GM13977 (cell line): ENCODE results near the gene SERPINA12.
A peak's percentile ranks its signal among the peaks of the same experiment; 100 is the strongest.

Source experiments
- DNase-seq: peaks from one replicate; pipeline ENCODE4 v3.0.0; 2012; ENCODE audit warnings: low spot score
- in situ Hi-C: fragments of 300-500 bp; cut with MboI; formaldehyde crosslinking; loops from one replicate; pipeline ENCODE4 v1.12.0; 2022; ENCODE audit warnings: low sequenced_read_pairs, low pct_unique_long_range_greater_than_20kb, mixed read lengths, inconsistent platforms; ENCODE audit not compliant: unreplicated experiment
- TF ChIP-seq, protein P1 (sequence below): IDR thresholded peaks from 2 replicates; pipeline ENCODE4 v1.5.1; 2012; ENCODE audit warnings: mild to moderate bottlenecking, control low read depth; ENCODE audit not compliant: insufficient read depth; ENCODE audit errors: extremely low read depth, missing control alignments

The SERPINA12 gene

GRCh38 chr14:94498215-94498614 lies 11.1 kb downstream of the SERPINA12 start:
- TF ChIP-seq, protein P1, sequence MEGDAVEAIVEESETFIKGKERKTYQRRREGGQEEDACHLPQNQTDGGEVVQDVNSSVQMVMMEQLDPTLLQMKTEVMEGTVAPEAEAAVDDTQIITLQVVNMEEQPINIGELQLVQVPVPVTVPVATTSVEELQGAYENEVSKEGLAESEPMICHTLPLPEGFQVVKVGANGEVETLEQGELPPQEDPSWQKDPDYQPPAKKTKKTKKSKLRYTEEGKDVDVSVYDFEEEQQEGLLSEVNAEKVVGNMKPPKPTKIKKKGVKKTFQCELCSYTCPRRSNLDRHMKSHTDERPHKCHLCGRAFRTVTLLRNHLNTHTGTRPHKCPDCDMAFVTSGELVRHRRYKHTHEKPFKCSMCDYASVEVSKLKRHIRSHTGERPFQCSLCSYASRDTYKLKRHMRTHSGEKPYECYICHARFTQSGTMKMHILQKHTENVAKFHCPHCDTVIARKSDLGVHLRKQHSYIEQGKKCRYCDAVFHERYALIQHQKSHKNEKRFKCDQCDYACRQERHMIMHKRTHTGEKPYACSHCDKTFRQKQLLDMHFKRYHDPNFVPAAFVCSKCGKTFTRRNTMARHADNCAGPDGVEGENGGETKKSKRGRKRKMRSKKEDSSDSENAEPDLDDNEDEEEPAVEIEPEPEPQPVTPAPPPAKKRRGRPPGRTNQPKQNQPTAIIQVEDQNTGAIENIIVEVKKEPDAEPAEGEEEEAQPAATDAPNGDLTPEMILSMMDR: no peak
- no peak for DNase-seq
- in situ Hi-C loops: no loop called here

- in situ Hi-C loops: no loop called here
- TF ChIP-seq, protein P1: no peak
- peak; percentile 64 for DNase-seq
Measured at GRCh38 chr14:94494085-94494484, 15.2 kb downstream of the SERPINA12 start.

DNA sequence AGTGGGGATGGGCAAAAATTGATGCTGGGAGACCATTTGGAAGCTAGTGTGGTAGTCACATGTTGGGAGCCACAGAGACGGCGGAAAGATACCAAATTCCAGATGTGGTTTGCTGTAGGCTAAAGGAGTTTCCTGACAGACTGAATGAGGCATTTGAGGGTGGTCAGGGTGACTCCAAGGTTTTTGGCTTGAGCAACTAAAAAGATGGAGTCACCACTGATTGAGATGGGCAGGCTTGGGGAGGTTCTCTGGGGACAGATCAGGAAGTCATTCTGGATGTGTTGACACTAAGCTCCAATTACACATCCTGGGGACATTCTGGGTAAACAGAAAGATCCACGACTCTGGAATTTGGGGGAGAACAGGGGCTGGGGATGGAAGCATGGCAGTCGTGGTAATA lies 17.8 kb downstream of the SERPINA12 start:
- no peak for DNase-seq
- TF ChIP-seq, protein P1: no peak
- in situ Hi-C loops: no loop called here

DNA sequence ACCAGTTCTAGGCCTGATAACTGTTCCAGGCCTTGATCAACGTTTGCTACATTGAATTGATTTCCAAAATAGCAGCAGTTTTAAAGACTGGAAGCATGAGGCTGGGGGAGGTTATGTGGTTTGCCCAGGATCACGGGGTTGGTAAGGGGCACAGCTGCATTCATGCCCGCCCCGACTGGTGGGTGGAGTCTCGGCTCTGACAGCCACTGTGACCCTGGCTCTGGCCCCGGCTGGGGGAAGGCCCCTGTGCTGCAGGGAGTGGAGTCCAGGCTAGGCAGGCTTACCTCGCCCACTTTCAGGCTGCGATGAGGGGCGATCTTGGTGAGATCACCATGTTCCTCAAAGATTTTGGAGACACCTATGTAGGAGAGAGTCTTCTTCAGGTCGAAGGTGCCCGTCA lies 19.9 kb downstream of the SERPINA12 start:
- in situ Hi-C loops: no loop called here
- TF ChIP-seq, protein P1: no peak
- DNase-seq: no peak

- DNase-seq: no peak
- in situ Hi-C loops: no loop called here
- TF ChIP-seq, protein P1: no peak
Measured at GRCh38 chr14:94486883-94487282, 22.4 kb downstream of the SERPINA12 start.

GRCh38 chr14:94485944-94486841 lies 23.1 kb downstream of the SERPINA12 start:
- in situ Hi-C loops: no loop called here
- DNase-seq: peak; percentile 75
- TF ChIP-seq, protein P1: peak; percentile 97
